Liver (tissue), 9 donors: ENCODE data around the gene KIAA1217. TPM values are rescaled to one million over a fixed set of nuclear protein-coding genes. Genes with fewer than 3 reads are reported as not detected.

ENCODE experiments used
- DNase-seq: peaks from one replicate; pipeline ENCODE4 v3.0.0-alpha.2; 2017; ENCODE audit warnings: low spot score
- H3K27ac ChIP-seq, 2 donors: one replicate each; pipeline ENCODE4 v1.7.0; 2013; ENCODE audit warnings: inconsistent platforms in 2 of 2, low read length in 2 of 2, control low read depth in 1 of 2, low read depth in 1 of 2, mild to moderate bottlenecking in 1 of 2
- H3K27me3 ChIP-seq, 4 donors: one replicate each; pipeline versions ENCODE4 v1.6.1 to v1.7.0; 2013; ENCODE audit warnings: low read length in 3 of 4, inconsistent platforms in 1 of 4, mild to moderate bottlenecking in 1 of 4, moderate library complexity in 1 of 4; ENCODE audit not compliant: control insufficient read depth in 4 of 4, insufficient read depth in 4 of 4
- H3K36me3 ChIP-seq, 4 donors: one replicate each; pipeline versions ENCODE4 v1.6.1 to v1.7.0; 2013; ENCODE audit warnings: low read length in 3 of 4, mild to moderate bottlenecking in 3 of 4, low read depth in 1 of 4, moderate library complexity in 1 of 4; ENCODE audit not compliant: control insufficient read depth in 4 of 4, insufficient read depth in 3 of 4
- H3K4me1 ChIP-seq, 4 donors: one replicate each; pipeline versions ENCODE4 v1.6.1 to v1.7.0; 2013; ENCODE audit warnings: low read length in 3 of 4, mild to moderate bottlenecking in 3 of 4, moderate library complexity in 1 of 4; ENCODE audit not compliant: control insufficient read depth in 4 of 4, insufficient read depth in 4 of 4
- H3K4me3 ChIP-seq, 3 donors: one replicate each; pipeline versions ENCODE4 v1.6.1 to v1.7.0; 2013; ENCODE audit warnings: low read length in 3 of 3, control low read depth in 1 of 3, low read depth in 1 of 3, mild to moderate bottlenecking in 1 of 3
- H3K9ac ChIP-seq, 2 donors: one replicate each; pipeline ENCODE4 v1.7.0; 2013; ENCODE audit warnings: low read length in 2 of 2, mild to moderate bottlenecking in 2 of 2, moderate library complexity in 2 of 2, control low read depth in 1 of 2, low read depth in 1 of 2
- H3K9me3 ChIP-seq, 4 donors: one replicate each; pipeline versions ENCODE4 v1.6.1 to v1.7.0; 2013; ENCODE audit warnings: low read length in 3 of 4; ENCODE audit not compliant: control insufficient read depth in 4 of 4
- ATF3 ChIP-seq: IDR thresholded peaks from 2 replicates; pipeline ENCODE4 v1.6.1; 2016; ENCODE audit warnings: antibody characterized with exemption
- CTCF ChIP-seq: fragments of 150-350 bp; IDR thresholded peaks from 2 replicates; pipeline ENCODE4 v1.5.1; 2017; ENCODE audit warnings: improper control_type of control experiment, low read depth, low read length; ENCODE audit not compliant: missing input control
- EGR1 ChIP-seq, 2 donors: IDR thresholded peaks; 2 replicates each; pipeline ENCODE4 v1.6.1; 2016 to 2018; ENCODE audit warnings: antibody characterized with exemption in 2 of 2, low read depth in 2 of 2
- FOXA1 ChIP-seq: IDR thresholded peaks from 2 replicates; pipeline ENCODE4 v1.6.1; 2016; ENCODE audit warnings: antibody characterized with exemption
- FOXA2 ChIP-seq: IDR thresholded peaks from 2 replicates; pipeline ENCODE4 v1.6.1; 2016; ENCODE audit warnings: antibody characterized with exemption
- GABPA ChIP-seq, 2 donors: IDR thresholded peaks in 1 of 2; conservative IDR thresholded peaks in 1 of 2; 2 replicates each; pipeline ENCODE4 v1.6.1; 2016; ENCODE audit warnings: antibody characterized with exemption in 2 of 2, mild to moderate bottlenecking in 1 of 2, moderate library complexity in 1 of 2
- HNF4A ChIP-seq, 2 donors: conservative IDR thresholded peaks; 2 replicates each; pipeline ENCODE4 v1.6.1; 2016; ENCODE audit warnings: antibody characterized with exemption in 2 of 2, mild to moderate bottlenecking in 2 of 2
- HNF4G ChIP-seq: IDR thresholded peaks from 2 replicates; pipeline ENCODE4 v1.6.1; 2016; ENCODE audit warnings: antibody characterized with exemption
- JUND ChIP-seq, 2 donors: IDR thresholded peaks; 2 replicates each; pipeline ENCODE4 v1.6.1; 2016; ENCODE audit warnings: antibody characterized with exemption in 2 of 2
- MAX ChIP-seq: IDR thresholded peaks from 2 replicates; pipeline ENCODE4 v1.6.1; 2016; ENCODE audit warnings: antibody characterized with exemption
- NR2F2 ChIP-seq: IDR thresholded peaks from 2 replicates; pipeline ENCODE4 v1.6.1; 2016; ENCODE audit warnings: antibody characterized with exemption
- RAD21 ChIP-seq, 2 donors: IDR thresholded peaks; 2 replicates each; pipeline ENCODE4 v1.6.1; 2016; ENCODE audit warnings: antibody characterized with exemption in 2 of 2, mild to moderate bottlenecking in 2 of 2
- REST ChIP-seq: IDR thresholded peaks from 2 replicates; pipeline ENCODE4 v1.6.1; 2016; ENCODE audit warnings: antibody characterized with exemption, mild to moderate bottlenecking
- RXRA ChIP-seq, 2 donors: IDR thresholded peaks; 2 replicates each; pipeline ENCODE4 v1.6.1; 2017 to 2018; ENCODE audit warnings: antibody characterized with exemption in 2 of 2, mild to moderate bottlenecking in 1 of 2
- SP1 ChIP-seq: IDR thresholded peaks from 2 replicates; pipeline ENCODE4 v1.6.1; 2018; ENCODE audit warnings: antibody characterized with exemption, mild to moderate bottlenecking
- TAF1 ChIP-seq: conservative IDR thresholded peaks from 2 replicates; pipeline ENCODE4 v1.6.1; 2016; ENCODE audit warnings: antibody characterized with exemption, mild to moderate bottlenecking
- YY1 ChIP-seq: IDR thresholded peaks from 2 replicates; pipeline ENCODE4 v1.6.1; 2016; ENCODE audit warnings: antibody characterized with exemption, mild to moderate bottlenecking
- ZBTB33 ChIP-seq: IDR thresholded peaks from 2 replicates; pipeline ENCODE4 v1.6.1; 2016; ENCODE audit warnings: antibody characterized with exemption
- WGBS: extraction: QIAGEN DNeasy Blood & Tissue Kit; methylation state at CpG from one replicate; pipeline ENCODE4 v1.1.7; 2013; 5-methylcytosine and 5-hydroxymethylcytosine counted together
- polyA plus RNA-seq, 2 donors: library from polyadenylated mRNA; stranded (reverse) in 1 of 2; unstranded in 1 of 2; fragments of 200-250 nt in 1 of 2; fragments of >200 nt in 1 of 2; fragmentation: Nextera tagmentation in 1 of 2; extraction: Ambion mirVana in 1 of 2; gene quantifications; one replicate each; pipeline versions ENCODE4 v1.2.1 to v1.2.3, GENCODE V29; 2013 to 2015
- total RNA-seq, 2 donors: library from RNA; depleted of rRNA; stranded (reverse); fragments of >200 nt; gene quantifications; one replicate each; pipeline ENCODE4 v1.2.3, GENCODE V29; 2014
- donor health status: healthy.
- donor health status: healthy.
- donor health status: healthy.
- donor health status: healthy.
- donor health status: healthy.

KIAA1217 gene
- total and polyA plus RNA-seq, 4 donors, result 4.5 to 12.8 (median 6.8) TPM

- Histone ChIP-seq H3K4me3 (no peak overlapping the region), H3K27me3 (no peaks in the 10 kb centered on the region), H3K9me3 (no peaks in the 10 kb centered on the region), H3K4me1 (no peaks in the 10 kb centered on the region), H3K27ac (no peak overlapping the region), H3K36me3 (no peaks in the 10 kb centered on the region), H3K9ac (no peak overlapping the region)
- 78% methylated on average over 2 of the region's 2 CpGs for WGBS
- no peak for DNase-seq
- no peak for TF ChIP-seq RAD21 (IDR thresholded peaks at IDR 0.05)
- TF ChIP-seq FOXA2, result no peak
- TF ChIP-seq REST, result no peak
- no peak for TF ChIP-seq GABPA (IDR thresholded peaks at IDR 0.05 in 1 of 2, conservative IDR thresholded peaks at IDR 0.05 in 1 of 2)
- TF ChIP-seq HNF4G, result no peak
- TF ChIP-seq JUND (IDR thresholded peaks at IDR 0.05), result no peak
- no peak for TF ChIP-seq ZBTB33
- TF ChIP-seq EGR1 (IDR thresholded peaks at IDR 0.05; ENCODE audit: low read depth in 2 of 2), result no peak
- no peak for TF ChIP-seq FOXA1
- TF ChIP-seq NR2F2, result no peak
- no peak for TF ChIP-seq RXRA (IDR thresholded peaks at IDR 0.05)
- TF ChIP-seq ATF3, result no peak
- no peak for TF ChIP-seq CTCF
- TF ChIP-seq HNF4A (conservative IDR thresholded peaks at IDR 0.05), result no peak
- no peak for TF ChIP-seq MAX
- no peak for TF ChIP-seq SP1
- no peak for TF ChIP-seq YY1
These were observed 111.4 kb downstream of the KIAA1217 start for GRCh38 chr10:24320373-24320772.

GRCh38 chr10:24324651-24325050 is 115.7 kb downstream of the KIAA1217 start:
- Histone ChIP-seq H3K27me3 (no peaks in the 10 kb centered on the region), H3K9ac (no peak overlapping the region), H3K4me3 (no peak overlapping the region), H3K4me1 (no peaks in the 10 kb centered on the region), H3K9me3 (peaks cover 0 to 14% (median 3%) of the 10 kb centered on the region in 4 donors), H3K27ac (no peak overlapping the region), H3K36me3 (no peaks in the 10 kb centered on the region)
- DNase-seq, result no peak
- no peak for TF ChIP-seq REST
- no peak for TF ChIP-seq NR2F2
- no peak for TF ChIP-seq HNF4A (conservative IDR thresholded peaks at IDR 0.05)
- no peak for TF ChIP-seq TAF1
- TF ChIP-seq YY1, result no peak
- no peak for TF ChIP-seq HNF4G
- no peak for TF ChIP-seq RAD21 (IDR thresholded peaks at IDR 0.05)
- TF ChIP-seq FOXA2, result no peak
- no peak for TF ChIP-seq ZBTB33
- no peak for TF ChIP-seq FOXA1
- TF ChIP-seq SP1, result no peak
- TF ChIP-seq ATF3, result no peak
- TF ChIP-seq GABPA (IDR thresholded peaks at IDR 0.05 in 1 of 2, conservative IDR thresholded peaks at IDR 0.05 in 1 of 2), result no peak
- 71% methylated on average over 3 of the region's 3 CpGs for WGBS
